Right lobe of liver (tissue), 6 donors: ENCODE results near the gene CEP63. TPM values are rescaled to one million over a fixed set of nuclear protein-coding genes. Genes with fewer than 3 reads are reported as not detected.

Experiments used
- ATAC-seq, 4 donors: fragments of 200-7000 bp; cut with Tn5 transposase; one replicate each; pipeline ENCODE4 v1.9.1; 2020; ENCODE audit warnings: mild to moderate bottlenecking in 4 of 4, moderate library complexity in 4 of 4
- DNase-seq, 3 donors: peaks; one replicate each; pipeline ENCODE4 v3.0.0-alpha.2; 2020
- H3K27ac ChIP-seq, 3 donors: fragments of 200-600 bp; one replicate each; pipeline ENCODE4 v1.8.0; 2022
- H3K27me3 ChIP-seq, 2 donors: fragments of 200-600 bp; one replicate each; pipeline ENCODE4 v1.8.0; 2022
- H3K36me3 ChIP-seq, 4 donors: fragments of 200-600 bp; sonication (generic) in 1 of 4; one replicate each; pipeline versions ENCODE4 v1.5.1 to v1.8.0; 2017 to 2022; ENCODE audit warnings: control low read depth in 1 of 4
- H3K4me1 ChIP-seq, 4 donors: fragments of 200-600 bp; sonication (generic) in 1 of 4; one replicate each; pipeline versions ENCODE4 v1.5.1 to v1.8.0; 2017 to 2022; ENCODE audit warnings: control low read depth in 1 of 4
- H3K4me3 ChIP-seq, 3 donors: fragments of 200-600 bp; one replicate each; pipeline ENCODE4 v1.8.0; 2022
- H3K9me3 ChIP-seq, 4 donors: fragments of 200-600 bp; sonication (generic) in 1 of 4; one replicate each; pipeline versions ENCODE4 v1.5.1 to v1.8.0; 2017 to 2022; ENCODE audit warnings: control low read depth in 1 of 4
- CTCF ChIP-seq, 4 donors: fragments of 200-600 bp in 3 of 4; fragments of 450-650 bp in 1 of 4; IDR thresholded peaks; one replicate each; pipeline versions ENCODE4 v1.5.1 to v1.8.0; 2016 to 2022; ENCODE audit warnings: antibody characterized with exemption in 4 of 4, mild to moderate bottlenecking in 2 of 4
- POLR2A ChIP-seq: fragments of 450-650 bp; IDR thresholded peaks from one replicate; pipeline ENCODE4 v1.6.1; 2017; ENCODE audit warnings: antibody characterized with exemption, mild to moderate bottlenecking
- WGBS: methylation state at CpG from one replicate; pipeline ENCODE4 v1.1.6; 2018; ENCODE audit warnings: low coverage, low lambda C conversion rate; ENCODE audit not compliant: insufficient coverage; ENCODE audit errors: missing lambda C conversion rate; 5-methylcytosine and 5-hydroxymethylcytosine counted together
- intact Hi-C, 2 donors: fragments of 100-400 bp; cut with DNase I; formaldehyde crosslinking; loops; one replicate each; pipeline versions ENCODE4 v1.11.2 to v1.14.1; 2022
- total RNA-seq, 6 experiments: library from RNA; depleted of rRNA in 2 of 6; stranded (reverse); fragments of >200 nt in 2 of 6; fragmentation: NEBNext Ultra II Directional in 3 of 6; extraction: Animal tissue kit (Norgen Biotek cat#: 25700) in 3 of 6; gene quantifications; one replicate each; pipeline versions ENCODE4 v1.1.0 to v1.2.4, GENCODE V29; 2016 to 2023
- donor health status: DM: no; HTN: yes; CAD: no.
- donor health status: DM: no; HTN: no; CAD: no.
- donor health status: DM: no; HTN: no; CAD: no.
- donor health status: DM: no; HTN: yes; CAD: no.
- donor health status: DM: no; HTN: yes; CAD: no.

The CEP63 gene
- total RNA-seq, 6 experiments from 2014 or later: 8.7 to 14.4 (median 9.1) TPM

GRCh38 chr3:134526319-134526718 lies 40.5 kb downstream of the CEP63 start:
- ATAC-seq: no peak
- WGBS: 100% methylated on average over 1 of the region's 1 CpG
- TF ChIP-seq CTCF (IDR thresholded peaks at IDR 0.05) (no peak), POLR2A (no peak)
- Histone ChIP-seq H3K9me3 (peaks cover 0 to 9% (median 3%) of the 10 kb centered on the region in 4 donors), H3K4me1 (no peaks in the 10 kb centered on the region), H3K36me3 (no peaks in the 10 kb centered on the region), H3K4me3 (no peak overlapping the region), H3K27me3 (no peaks in the 10 kb centered on the region), H3K27ac (no peak overlapping the region)
- no peak for DNase-seq
- intact Hi-C loops: no loop called here

GRCh38 chr3:134527037-134527436 lies 41.2 kb downstream of the CEP63 start:
- Histone ChIP-seq H3K36me3 (peaks cover 0 to under 1% (median 0%) of the 10 kb centered on the region in 4 donors), H3K4me3 (no peak overlapping the region), H3K9me3 (peaks cover 0 to 9% (median 3%) of the 10 kb centered on the region in 4 donors), H3K4me1 (no peaks in the 10 kb centered on the region), H3K27ac (no peak overlapping the region), H3K27me3 (no peaks in the 10 kb centered on the region)
- DNase-seq (peak in 1 of 3 donors; percentile 48), ATAC-seq (peak in 3 of 4 donors; percentile 17 to 21 (median 19))
- TF ChIP-seq CTCF (IDR thresholded peaks at IDR 0.05): peak in 1 of 4 donors; percentile 7
- TF ChIP-seq POLR2A: no peak
- no CpG with 5 or more reads among the region's 4 CpGs for WGBS
- intact Hi-C loops: no loop called here

- no peak overlapping the region for H3K27ac ChIP-seq
- intact Hi-C loops: no loop called here
- no peaks in the 10 kb centered on the region for H3K27me3 ChIP-seq
- 98% methylated on average over 5 of the region's 7 CpGs for WGBS
- ATAC-seq: peak in 1 of 4 donors; percentile 13
- TF ChIP-seq POLR2A (no peak), CTCF (IDR thresholded peaks at IDR 0.05) (no peak)
- peaks cover 0 to 9% (median 3%) of the 10 kb centered on the region in 4 donors for H3K9me3 ChIP-seq
- no peak for DNase-seq
- peaks cover 0 to 4% (median 0%) of the 10 kb centered on the region in 4 donors for H3K36me3 ChIP-seq
- no peak overlapping the region for H3K4me3 ChIP-seq
- no peaks in the 10 kb centered on the region for H3K4me1 ChIP-seq
Measured at GRCh38 chr3:134527538-134528186, 41.8 kb downstream of the CEP63 start.

- no peak for DNase-seq
- H3K27ac ChIP-seq: no peak overlapping the region
- ATAC-seq: no peak
- intact Hi-C loops: no loop called here
- no peaks in the 10 kb centered on the region for H3K9me3 ChIP-seq
- TF ChIP-seq CTCF (IDR thresholded peaks at IDR 0.05) (no peak), POLR2A (no peak)
- WGBS: 86% methylated on average over 1 of the region's 1 CpG
- H3K4me3 ChIP-seq: no peak overlapping the region
- no peaks in the 10 kb centered on the region for H3K27me3 ChIP-seq
- H3K36me3 ChIP-seq: peaks cover 0 to 11% (median 4%) of the 10 kb centered on the region in 4 donors
- H3K4me1 ChIP-seq: no peaks in the 10 kb centered on the region
Measured at GRCh38 chr3:134533493-134533892, 47.6 kb downstream of the CEP63 start.
